HG03442 (cell line): Measurements from ENCODE around the gene GNAS.
"Not testable (repeated sequence)": the region's sequence is repeated elsewhere in the genome, so short reads cannot be mapped to it uniquely, and the experiment has no call there.

Source experiments
- ATAC-seq: cut with Tn5 transposase; IDR thresholded peaks from one replicate; pipeline ENCODE4 v1.9.1; 2021; ENCODE audit warnings: mild to moderate bottlenecking, moderate library complexity; ENCODE audit not compliant: unreplicated experiment

GNAS gene

DNA sequence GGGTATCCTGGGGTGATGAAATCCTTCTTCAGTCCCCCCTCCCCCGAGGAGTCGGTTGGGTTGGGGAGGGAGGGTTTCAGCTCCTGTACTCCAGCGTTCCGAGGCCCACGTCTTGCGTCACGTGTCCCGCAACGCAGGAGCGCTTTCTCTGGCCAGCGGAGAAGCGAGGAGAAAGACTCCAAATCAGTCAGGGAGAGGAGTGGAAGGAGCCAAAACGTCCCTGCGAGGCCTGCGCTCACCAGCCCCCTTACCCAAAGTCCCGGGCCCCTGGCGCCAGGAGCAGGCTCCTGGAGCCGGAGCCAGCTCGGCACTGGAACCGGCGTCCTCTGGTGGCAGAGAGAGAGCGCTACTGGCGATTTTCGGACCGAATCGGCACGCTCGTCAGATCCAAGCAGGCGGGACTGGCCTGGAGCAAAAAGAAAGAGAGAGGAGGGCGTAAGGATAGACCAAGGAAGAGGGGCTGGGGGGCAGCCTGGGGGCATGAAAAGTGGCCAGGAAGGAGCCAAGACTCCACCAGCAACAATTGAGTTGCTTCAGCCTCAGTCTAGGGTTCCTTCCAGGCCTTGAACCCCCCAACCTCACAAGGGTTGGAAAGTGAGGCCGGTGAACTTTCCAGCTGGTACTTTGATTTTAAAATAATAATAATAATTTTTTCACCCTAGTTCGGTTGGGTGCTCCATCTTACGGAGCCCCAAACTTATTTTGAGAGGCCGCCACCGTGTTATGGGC, at the start of gene GNAS:
Gene GNAS, plus strand, starts transcription at position 174 of the 729 bp plus-strand sequence.
- ATAC-seq: no peak

DNA sequence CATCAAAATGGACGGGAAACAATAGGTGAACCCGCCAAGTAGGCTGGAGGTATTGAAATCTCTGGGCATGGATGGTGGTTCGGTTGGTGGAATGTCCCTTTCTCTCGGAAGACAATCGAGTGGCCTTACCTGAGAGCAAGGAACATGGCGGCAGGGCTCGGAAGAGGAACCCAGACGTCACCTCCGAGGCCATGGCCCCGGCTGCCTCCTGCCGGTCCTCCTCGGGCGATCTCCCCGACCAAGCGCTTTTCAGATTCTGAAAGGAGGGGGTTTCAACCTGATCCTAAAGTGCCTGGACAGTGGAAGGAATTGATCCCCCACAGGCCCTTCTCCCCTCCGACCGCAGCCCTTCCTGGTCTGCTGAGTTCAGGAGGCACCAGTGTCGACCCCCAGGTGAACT, 49.0 kb upstream of the GNAS start:
- no peak for ATAC-seq

DNA sequence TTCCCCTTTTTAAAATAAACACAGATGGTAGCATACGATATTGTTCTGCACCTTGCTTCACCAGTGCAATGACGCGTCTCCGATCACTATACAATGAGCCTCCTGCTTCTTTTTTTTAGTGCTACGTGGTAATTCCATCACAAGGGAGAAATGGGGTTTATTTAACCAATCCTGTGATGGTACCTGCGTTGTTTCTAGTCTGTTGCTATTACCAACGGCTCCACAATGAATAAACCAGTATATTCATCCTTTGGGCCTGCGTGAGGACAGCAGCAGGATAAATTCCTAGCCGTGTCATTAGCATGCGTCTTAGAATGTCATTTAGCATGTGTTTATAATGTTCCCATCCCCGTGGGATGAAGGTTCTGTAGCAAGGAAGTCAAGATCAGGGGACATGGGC, 44.7 kb upstream of the GNAS start:
- ATAC-seq: no peak

DNA sequence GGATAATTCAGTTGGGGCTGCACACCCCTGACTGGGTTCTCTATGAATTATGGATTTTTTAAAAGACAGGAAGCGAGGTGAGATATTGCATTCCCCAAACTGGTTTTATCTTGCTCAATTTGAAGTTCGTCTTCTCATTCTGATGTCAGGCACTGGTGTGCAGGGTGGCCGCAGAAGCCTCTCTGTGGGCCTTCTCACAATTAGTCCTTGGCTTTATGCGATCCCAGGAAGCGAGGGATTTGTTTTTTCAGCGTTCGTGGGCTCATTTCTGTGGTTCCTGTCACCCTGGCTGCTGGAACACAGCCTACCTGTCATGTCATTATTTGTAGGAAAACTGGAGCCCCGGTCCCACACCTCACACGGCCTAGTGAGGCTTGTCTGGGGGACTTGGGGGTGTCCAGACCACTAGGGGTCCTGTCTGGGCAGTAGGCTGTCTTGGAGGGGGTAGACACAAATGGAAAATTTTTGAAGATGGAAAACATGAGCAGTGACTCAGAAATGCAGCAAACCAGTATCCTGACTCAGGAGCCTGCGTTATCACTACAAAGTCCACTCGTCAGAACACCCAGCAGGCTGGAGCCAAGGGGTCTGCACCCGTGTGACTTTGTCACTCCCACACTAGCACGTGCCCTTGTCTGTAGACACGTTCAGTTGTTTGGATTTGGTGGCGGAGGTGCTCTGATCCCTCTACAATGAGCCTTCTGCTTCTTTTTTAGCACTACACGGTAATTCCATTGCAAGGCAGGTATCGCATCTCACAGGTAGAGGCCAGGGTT, 44.1 kb upstream of the GNAS start:
- no peak for ATAC-seq

DNA sequence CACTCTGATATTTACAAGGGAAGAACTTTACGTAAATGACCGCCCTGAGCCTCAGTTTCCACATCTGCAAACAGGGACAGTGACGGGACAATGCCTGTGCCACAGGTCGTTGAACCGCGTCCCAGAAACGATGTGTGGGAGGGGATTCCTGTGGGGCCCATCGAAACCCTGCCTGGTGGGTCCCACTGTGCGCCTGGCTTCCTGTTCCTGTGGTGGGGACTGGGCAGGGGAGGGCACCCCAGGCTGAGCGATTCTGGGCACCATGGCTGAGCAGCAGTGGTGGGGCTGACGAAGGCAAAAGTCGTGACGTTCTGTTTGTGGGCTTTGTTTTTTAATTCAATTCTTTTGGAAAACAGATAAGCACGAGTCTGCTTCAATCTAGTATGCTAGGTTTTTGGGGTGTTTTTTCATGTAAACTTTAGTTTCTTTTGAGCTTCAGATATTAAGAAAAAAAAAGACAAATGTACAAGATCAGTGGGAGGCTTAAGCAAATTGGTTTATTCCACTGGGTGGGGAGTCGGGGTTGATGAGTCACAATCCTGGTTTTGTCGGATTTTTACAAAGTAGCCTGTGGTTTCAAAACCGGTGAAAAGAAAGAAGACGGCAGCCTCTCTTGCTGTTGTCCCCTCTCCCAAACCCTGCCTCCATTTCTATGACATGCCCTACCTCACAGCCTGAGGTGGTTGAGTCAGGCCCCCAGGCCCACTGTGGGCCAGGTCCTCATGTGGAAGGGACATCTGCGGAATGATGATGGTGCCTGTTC, 42.2 kb upstream of the GNAS start:
- no peak for ATAC-seq

DNA sequence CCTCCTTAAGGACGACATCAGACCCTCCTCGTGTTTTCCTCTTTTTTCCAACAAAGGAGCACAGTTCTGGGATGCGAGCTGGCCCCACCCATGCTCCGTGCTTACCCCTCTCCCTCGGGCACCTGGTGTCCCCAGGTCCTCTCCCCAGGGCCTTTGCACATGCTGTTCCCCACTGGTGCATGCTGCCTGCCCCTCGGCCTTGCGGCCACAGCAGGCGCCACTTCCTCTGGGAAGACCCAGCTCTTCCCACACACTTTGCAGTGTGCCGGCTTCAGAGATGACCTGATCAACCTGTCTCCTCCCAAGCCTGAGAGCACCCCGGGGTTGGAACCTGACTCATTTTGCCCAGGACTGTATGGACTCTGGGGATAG, 41.7 kb upstream of the GNAS start:
- ATAC-seq: no peak

DNA sequence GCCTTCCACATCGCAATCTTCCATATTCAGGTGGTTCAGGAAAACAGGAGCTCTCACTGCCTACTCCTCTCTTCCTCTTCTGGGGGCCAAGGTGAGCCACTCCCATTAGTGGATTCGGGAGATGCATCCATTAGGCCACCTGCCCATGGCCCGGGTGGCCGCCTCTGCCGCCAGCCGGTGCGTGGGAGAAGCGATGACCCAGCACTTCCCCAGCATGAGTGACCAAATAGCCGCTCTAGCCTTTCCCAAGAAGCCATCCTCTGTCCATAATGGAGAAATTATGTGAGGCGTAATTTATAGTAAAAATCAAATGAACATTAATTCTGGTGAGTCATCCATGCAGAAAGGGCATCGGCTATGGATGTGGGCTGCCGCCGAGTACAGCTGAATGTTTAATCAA, 41.2 kb upstream of the GNAS start:
- no peak for ATAC-seq

DNA sequence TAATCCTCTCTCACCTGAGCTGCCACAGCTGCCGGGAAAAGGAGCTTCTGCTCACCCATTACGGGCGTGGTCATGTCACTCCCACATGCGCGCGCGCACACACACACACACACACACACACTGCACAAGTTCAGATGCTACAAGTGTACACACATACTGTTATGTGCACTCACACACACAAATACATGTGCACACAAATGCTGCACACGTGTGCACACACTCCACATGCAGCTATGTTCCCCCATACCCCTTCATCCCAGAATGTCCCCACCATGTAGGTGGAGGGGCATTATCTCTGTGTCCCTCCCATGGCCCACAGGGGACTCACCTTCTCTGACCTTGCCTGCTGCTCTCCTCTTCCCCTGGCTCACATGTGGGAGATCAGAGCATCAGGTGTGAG, 39.1 kb upstream of the GNAS start:
- ATAC-seq: no peak

DNA sequence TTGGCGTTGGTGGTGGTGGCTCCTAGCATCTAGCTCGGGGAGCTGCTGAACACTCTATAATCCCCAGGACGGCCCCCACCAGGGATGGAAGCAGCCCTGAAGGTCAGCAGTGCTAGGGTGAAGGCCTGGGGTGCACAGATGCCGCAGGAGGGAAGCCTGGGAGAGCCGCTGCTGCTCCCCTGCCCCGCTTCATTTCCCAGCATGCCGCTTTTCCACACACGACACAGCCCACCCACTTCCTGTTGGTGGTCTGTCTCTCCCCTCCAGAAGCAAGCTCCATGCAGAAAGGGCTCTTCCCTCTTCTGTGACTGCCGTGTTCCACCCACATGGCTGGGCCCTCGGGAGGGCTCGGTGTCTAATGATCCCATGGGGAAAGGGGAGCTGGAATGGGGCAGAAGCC, 37.1 kb upstream of the GNAS start:
- ATAC-seq: no peak

DNA sequence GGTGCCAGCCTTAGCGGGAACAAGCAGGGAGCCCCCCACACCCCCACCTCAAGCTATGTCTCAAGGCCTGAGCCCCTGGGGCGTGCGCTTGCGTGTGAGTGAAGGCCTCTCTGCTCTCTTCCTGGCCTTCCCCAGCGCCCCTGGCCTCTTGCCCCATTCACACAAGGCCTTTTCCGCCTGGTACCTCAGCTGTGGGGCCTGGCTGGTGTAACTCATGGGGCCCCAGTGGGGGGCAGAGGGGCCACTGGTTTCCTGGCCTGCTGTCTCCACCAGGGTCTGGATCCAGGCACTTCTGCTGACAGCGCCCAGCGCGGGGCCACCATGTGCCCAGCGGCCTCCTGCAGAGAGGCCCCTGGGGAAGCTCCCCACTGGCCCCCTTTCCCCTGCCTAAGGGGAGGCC, 36.5 kb upstream of the GNAS start:
- no peak for ATAC-seq

DNA sequence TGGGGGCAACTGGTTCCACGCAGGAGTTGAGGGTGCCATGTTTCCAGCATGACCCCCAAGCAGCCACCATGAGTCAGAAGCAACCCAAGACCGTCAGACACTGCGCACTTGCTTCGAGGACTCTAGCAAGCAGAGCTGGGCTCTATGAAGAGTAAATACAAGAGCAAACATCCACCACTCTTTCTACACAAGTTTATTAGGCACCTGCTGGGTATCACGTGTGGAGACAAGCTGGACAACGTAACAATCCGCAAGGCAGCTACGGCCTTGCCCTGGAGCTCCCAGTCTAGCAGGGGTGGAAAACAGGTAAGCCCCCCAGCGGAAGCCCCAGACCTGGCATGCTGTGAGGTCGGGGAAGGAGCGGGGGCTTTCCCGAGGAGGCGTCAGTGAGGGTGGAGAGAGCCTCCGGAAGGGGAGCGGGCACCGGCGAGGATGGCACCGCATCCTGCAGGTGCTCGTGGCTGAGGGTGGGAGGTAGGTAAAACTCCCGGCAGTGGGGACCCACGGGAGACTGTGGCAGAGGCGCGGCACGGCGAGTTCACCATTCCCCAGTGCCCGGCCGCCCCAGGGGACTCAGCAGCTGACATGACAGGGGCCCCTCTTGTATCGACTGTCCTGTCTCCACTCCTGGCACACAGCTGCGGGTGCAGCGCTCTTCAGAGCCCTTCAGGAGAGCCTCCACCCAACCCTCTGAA, 35.4 kb upstream of the GNAS start:
- no peak for ATAC-seq

DNA sequence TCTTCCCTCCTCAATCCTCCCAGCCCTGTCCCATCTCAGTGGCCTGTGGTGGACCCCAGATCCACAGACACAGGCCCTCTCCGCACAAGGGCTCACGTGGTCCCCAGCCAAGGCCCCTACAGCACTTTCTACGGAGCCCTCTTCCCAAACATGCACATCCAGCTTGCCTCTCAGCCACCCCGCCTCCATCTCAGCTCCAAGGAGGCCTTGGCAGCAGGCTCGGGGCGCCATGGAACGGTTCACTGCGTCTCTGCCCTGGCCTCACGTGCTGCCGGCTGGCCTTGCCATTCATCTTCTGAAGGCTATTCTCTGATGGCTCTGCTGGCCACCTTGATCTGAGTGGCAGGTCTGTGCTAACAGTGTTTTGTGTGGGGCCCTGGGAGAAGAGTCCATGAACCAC, 34.8 kb upstream of the GNAS start:
- ATAC-seq: no peak

DNA sequence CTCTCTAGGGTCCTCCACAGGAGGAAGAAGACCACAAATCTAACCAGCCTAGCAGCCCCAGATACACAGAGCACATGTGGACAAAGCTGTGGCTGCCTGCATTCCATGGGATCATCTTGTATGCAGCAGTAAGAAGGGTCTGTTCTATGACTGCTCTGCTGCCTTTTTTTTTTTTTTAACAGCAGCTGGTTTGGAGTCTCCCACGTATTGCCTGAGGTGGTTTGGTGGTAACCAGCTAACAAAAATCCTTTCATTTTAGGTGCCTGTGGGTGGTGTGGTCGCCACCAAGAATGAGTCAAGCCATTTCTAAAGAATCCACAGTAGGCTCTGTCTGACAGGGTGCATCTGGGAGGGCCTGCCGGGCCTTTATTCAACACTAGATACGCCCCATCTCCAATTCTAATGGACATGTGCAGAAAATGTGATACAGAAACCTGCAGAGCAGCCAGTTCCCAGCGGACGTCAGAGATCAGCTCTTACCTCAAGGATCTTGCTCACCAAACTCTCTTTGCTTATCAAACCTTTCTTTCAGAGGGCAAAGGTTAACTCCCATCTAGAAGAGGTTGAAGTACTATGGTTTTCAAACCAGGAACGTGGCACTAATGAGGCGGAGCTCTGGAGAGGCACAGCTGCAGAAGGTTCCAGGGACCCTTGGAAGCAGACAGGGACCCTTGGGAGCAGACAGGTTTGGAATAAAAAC, 33.8 kb upstream of the GNAS start:
- ATAC-seq: no peak

DNA sequence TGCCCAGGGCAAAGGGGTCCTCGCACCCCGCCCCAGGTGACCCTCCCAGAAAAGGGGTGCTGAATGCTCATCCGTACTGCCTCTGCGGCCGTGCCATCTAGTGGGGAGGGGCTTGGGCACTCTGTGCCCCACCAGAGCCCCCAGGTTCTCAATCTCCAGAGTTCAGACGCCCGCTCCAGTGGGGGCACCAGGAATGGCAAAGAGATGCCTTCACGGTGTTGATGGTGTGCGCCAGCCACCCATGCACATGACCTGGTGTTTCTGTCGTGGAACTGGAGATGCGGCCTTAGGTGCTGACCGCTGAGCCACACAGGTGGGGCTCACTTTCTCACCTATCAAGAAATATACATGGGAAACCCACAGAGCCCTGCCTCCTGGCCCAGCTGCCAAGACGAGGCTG, 32.6 kb upstream of the GNAS start:
- ATAC-seq: no peak

DNA sequence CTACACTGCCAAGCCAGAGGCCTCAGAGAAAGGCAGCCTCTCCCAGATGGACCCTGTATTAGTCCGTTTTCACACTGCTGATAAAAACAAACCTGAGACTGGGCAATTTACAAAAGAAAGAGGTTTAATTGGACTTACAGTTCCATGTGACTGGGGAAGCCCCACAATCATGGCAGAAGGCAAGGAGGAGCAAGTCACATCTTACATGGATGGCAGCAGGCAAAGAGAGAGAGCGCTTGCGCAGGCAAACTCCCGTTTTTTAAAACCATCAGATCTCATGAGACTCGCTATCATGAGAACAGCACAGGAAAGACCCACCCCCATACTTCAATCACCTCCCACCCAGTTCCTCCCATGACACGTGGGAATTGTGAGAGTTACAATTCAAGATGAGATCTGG, 32.0 kb upstream of the GNAS start:
- ATAC-seq: not testable (repeated sequence)

DNA sequence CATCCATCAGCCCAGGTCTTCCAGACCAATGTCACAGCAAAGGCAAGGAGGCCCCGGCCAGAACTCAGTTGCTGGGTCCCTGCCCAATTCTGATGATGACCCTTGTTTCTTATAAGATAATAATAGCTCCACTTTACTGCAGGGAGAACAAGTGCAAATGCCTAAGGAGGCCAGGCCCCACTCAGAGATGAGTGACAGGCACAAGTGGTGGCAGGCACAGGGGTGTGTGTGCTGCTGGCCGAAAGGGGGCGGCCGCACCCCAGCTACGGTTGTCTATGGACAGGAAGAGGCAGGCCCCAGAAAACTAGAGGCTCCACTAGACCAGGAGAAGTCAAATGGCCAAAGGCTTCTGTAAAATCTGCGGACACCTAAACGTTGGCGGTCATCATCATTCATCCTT, 30.4 kb upstream of the GNAS start:
- ATAC-seq: no peak

DNA sequence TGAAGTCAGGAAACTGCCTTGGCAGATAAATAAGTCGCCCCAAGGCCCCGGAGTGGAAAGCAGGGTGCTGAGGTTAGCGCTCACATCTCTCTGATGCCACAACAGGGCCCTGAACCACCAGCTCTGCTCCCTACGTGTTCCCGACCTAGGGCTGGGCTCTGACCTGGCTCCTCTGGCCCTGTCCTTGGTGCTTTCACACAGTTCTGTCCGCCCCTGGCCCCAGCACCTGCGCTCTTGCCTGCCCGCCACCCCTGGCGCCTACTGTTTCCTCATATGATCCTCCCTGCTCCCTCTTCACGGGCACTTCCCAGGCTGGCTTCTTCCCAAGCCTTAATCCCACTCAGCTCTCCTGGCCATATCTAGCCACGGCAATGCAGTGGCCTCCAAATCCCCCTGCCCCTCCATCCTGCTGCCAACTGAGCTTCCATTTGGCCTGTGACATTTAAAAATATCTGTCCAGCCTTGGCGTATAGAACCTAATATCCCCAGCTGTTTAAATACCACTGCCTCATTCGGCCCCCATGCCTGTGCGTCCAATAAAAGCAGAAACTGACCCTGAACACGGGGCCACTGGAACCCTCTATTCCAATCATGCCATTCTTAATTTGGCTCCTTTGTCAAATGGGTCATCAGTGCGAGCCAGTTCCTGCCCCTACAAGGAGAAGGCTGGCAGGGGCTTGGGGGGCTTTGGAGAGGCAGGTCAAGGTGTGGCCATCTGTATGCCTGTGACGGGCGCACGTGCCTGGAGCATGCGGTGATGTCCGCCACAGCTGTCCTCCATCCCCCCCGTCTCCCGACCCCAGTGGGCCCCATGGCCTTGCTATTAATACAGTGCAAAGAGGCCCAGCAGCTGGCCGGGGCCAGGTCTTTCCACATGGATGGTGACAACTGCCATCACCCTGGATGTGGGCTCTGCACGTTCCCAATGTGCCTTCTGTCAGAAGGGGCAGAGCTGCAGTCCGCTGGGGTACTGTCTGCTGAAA, 29.5 kb upstream of the GNAS start:
- no peak for ATAC-seq

DNA sequence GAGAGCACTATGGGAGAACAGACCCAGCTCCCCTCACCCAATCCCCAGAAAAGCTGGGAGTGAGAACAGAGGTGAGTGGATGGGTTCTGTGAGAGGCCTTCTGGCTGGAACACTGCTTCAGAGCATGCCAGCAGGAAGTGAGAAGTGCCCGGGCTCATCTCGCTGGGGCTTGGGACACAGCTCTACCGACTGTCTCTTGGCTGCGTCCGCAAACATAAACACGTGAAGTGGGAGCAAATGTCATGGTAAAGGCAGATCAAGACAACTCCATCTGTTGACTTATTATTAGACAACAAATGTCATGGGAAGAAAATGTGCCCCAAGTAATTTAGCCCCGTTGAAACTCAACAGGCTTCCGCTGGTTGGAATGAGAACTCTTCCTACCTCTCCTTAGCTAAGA, 27.7 kb upstream of the GNAS start:
- no peak for ATAC-seq

DNA sequence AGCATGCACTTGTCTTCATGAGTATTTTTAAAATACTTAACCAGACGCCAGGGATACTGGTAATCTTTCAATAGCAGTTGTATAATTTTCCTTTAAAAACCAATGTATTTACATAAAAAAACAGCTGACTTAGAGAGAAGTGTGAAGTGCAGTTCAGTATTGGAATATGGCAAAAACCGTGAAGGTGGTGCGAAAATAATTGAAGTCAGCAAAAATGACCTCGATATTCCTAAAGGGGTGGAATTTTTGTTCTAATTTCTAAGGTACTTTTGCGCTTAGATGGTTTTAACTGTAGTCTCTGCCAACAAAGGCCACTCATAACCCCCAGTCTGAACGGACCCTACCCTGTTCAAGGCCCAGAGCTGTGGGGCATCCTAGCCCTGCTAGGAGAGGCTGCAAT, 27.1 kb upstream of the GNAS start:
- no peak for ATAC-seq

DNA sequence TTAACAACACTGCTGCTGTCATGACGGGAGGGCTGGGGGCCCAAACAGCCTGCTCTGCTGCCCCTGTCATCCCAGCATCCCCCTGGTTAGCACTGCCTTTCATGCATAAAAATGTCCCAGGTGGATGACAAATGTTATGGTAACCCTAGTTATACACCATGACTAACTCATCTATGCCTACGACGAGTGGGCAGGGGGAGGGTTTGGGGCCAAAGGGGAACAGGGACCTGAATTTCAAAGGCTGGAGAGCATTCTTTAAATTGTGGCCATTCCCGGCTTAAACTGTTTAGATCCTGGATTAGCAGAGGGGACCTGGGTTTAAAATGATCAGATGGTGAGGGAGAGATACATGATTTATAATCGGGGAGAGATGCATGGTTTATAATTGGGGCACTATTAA, 26.2 kb upstream of the GNAS start:
- ATAC-seq: no peak
